Endothelial cell of umbilical vein (primary cell): Measurements from ENCODE around the gene CYP2A6. TPM values are rescaled to one million over a fixed set of nuclear protein-coding genes. Genes with fewer than 3 reads are reported as not detected.
"Not testable (repeated sequence)": the region's sequence is repeated elsewhere in the genome, so short reads cannot be mapped to it uniquely, and the experiment has no call there.

Experiments used
- BruUV-seq: library from RNA; stranded (reverse); fragments of 400-500 nt; replicated peaks from 2 replicates; lab custom pipeline; 2021; lab: Mats Ljungman, UMichigan
- CTCF ChIA-PET: fragments of 300-600, 350-600 bp; sonication (Branson Sonifier 250); formaldehyde crosslinking; loops from one replicate; lab custom pipeline; 2021; ENCODE audit warnings: antibody characterized with exemption, inconsistent platforms; lab: Charles Lee
- POLR2A ChIA-PET: fragments of 300-600, 350-600 bp; sonication (Branson Sonifier 250); formaldehyde crosslinking; loops from one replicate; lab custom pipeline; 2021; ENCODE audit warnings: antibody characterized with exemption, inconsistent platforms; lab: Charles Lee
- DNase-seq: peaks from one replicate; pipeline ENCODE4 v3.0.0-alpha.2; 2011; ENCODE audit warnings: low read depth, low spot score
- FAIRE-seq: peaks from 2 replicates; lab custom pipeline; 2011; peaks lifted over from hg19 to GRCh38; lab: Jason Lieb, UNC
- H2AFZ ChIP-seq: 2 replicates; pipeline ENCODE4 v1.6.0; 2012; ENCODE audit warnings: low read depth, low read length, control low read depth, inconsistent platforms
- H3K27ac ChIP-seq: 2 replicates; pipeline ENCODE4 v1.5.1; 2011; ENCODE audit warnings: low read depth, mild to moderate bottlenecking, control low read depth, low read length, moderate library complexity; ENCODE audit not compliant: insufficient read depth
- H3K27me3 ChIP-seq, 2 experiments: 2 replicates each; pipeline versions ENCODE4 v1.6.0 to v1.6.1; 2011; ENCODE audit warnings: low read length in 2 of 2, mixed read lengths in 1 of 2; ENCODE audit not compliant: control insufficient read depth in 2 of 2, insufficient read depth in 2 of 2
- H3K36me3 ChIP-seq, 2 experiments: 2 replicates in 1 of 2; 3 replicates in 1 of 2; pipeline ENCODE4 v1.5.1; 2011; ENCODE audit warnings: low read length in 2 of 2, mild to moderate bottlenecking in 1 of 2, moderate library complexity in 1 of 2; ENCODE audit not compliant: control insufficient read depth in 2 of 2, insufficient read depth in 2 of 2; ENCODE audit errors: extremely low read depth in 1 of 2
- H3K4me1 ChIP-seq: 3 replicates; pipeline ENCODE4 v1.5.1; 2011; ENCODE audit warnings: mild to moderate bottlenecking, low read length; ENCODE audit not compliant: control insufficient read depth, insufficient read depth; ENCODE audit errors: extremely low read depth
- H3K4me2 ChIP-seq: 2 replicates; pipeline ENCODE4 v1.6.1; 2011; ENCODE audit warnings: low read length, control low read depth, mixed read lengths; ENCODE audit not compliant: insufficient read depth
- H3K4me3 ChIP-seq, 3 experiments: fragments of 200-600 bp in 1 of 3; sonication (generic), shearing (Covaris generic) in 1 of 3; replicated peaks in 1 of 3; 2 replicates each; pipeline ENCODE4 v1.5.1; 2011 to 2016; ENCODE audit warnings: control low read depth in 3 of 3, low read length in 3 of 3, mild to moderate bottlenecking in 2 of 3, inconsistent platforms in 1 of 3, low read depth in 1 of 3, moderate library complexity in 1 of 3; ENCODE audit not compliant: insufficient read depth in 1 of 3
- H3K79me2 ChIP-seq: 2 replicates; pipeline ENCODE4 v1.6.0; 2012; ENCODE audit warnings: low read length, inconsistent platforms; ENCODE audit not compliant: control insufficient read depth, insufficient read depth
- H3K9ac ChIP-seq: replicated peaks from 2 replicates; pipeline ENCODE3; 2011; ENCODE audit warnings: low read length, control low read depth; ENCODE audit not compliant: insufficient read depth; ENCODE audit errors: extremely low read depth
- H3K9me1 ChIP-seq: replicated peaks from 3 replicates; pipeline ENCODE4 v1.6.0; 2011; ENCODE audit warnings: mild to moderate bottlenecking, low read length; ENCODE audit not compliant: control insufficient read depth, insufficient read depth; ENCODE audit errors: extremely low read depth
- H3K9me3 ChIP-seq: replicated peaks from 2 replicates; pipeline ENCODE4 v1.5.1; 2012; ENCODE audit warnings: low read length, inconsistent platforms; ENCODE audit not compliant: control insufficient read depth, insufficient read depth
- H4K20me1 ChIP-seq: replicated peaks from 2 replicates; pipeline ENCODE3; 2011; ENCODE audit warnings: mild to moderate bottlenecking, low read length; ENCODE audit not compliant: control insufficient read depth, insufficient read depth; ENCODE audit errors: extremely low read depth
- CTCF ChIP-seq, 2 donors: IDR thresholded peaks; 1 replicate in 1 of 2; 2 replicates in 1 of 2; pipeline ENCODE4 v1.5.1; 2011; ENCODE audit warnings: low read length in 2 of 2, mild to moderate bottlenecking in 2 of 2, moderate library complexity in 2 of 2, control low read depth in 1 of 2, inconsistent platforms in 1 of 2, low read depth in 1 of 2; ENCODE audit not compliant: insufficient read depth in 1 of 2; ENCODE audit errors: extremely low read depth in 1 of 2
- EZH2 ChIP-seq: IDR thresholded peaks from 2 replicates; pipeline ENCODE4 v1.6.1; 2012; ENCODE audit warnings: borderline replicate concordance, low read depth, mild to moderate bottlenecking, moderate library complexity, low read length, inconsistent platforms; ENCODE audit not compliant: severe bottlenecking
- FOS ChIP-seq: IDR thresholded peaks from 2 replicates; pipeline ENCODE4 v1.6.1; 2011; ENCODE audit warnings: mild to moderate bottlenecking, low read length, moderate library complexity, borderline replicate concordance; ENCODE audit not compliant: insufficient read depth
- GATA2 ChIP-seq: IDR thresholded peaks from 2 replicates; pipeline ENCODE4 v1.7.0; 2011; ENCODE audit warnings: low read depth, mild to moderate bottlenecking, moderate library complexity, mixed read lengths, low read length; ENCODE audit not compliant: insufficient read length, insufficient read depth
- JUN ChIP-seq: IDR thresholded peaks from 2 replicates; pipeline ENCODE4 v1.6.1; 2011; ENCODE audit warnings: borderline replicate concordance, low read depth; ENCODE audit not compliant: insufficient read length, insufficient read depth
- MAX ChIP-seq: IDR thresholded peaks from 2 replicates; pipeline ENCODE4 v1.6.1; 2011; ENCODE audit not compliant: insufficient read depth, insufficient read length
- MYC ChIP-seq: IDR thresholded peaks from one replicate; pipeline ENCODE4 v1.6.1; 2011; ENCODE audit warnings: mild to moderate bottlenecking, low read depth, low read length
- POLR2A ChIP-seq: IDR thresholded peaks from 2 replicates; pipeline ENCODE4 v1.6.1; 2012; ENCODE audit warnings: low read depth, mild to moderate bottlenecking, control low read depth, low read length
- POLR2AphosphoS5 ChIP-seq: IDR thresholded peaks from 2 replicates; pipeline ENCODE4 v1.6.1; 2012; ENCODE audit warnings: low read depth, mild to moderate bottlenecking, control low read depth, low read length, moderate library complexity; ENCODE audit not compliant: insufficient read depth
- dilution Hi-C: fragments of 300-500 bp; cut with MboI; formaldehyde crosslinking; loops from one replicate; pipeline ENCODE4 v1.15.0; 2019; ENCODE audit warnings: low sequenced_read_pairs; ENCODE audit not compliant: extremely low pct_ligation_motif_present
- intact Hi-C: fragments of 100-400 bp; cut with micrococcal nuclease; formaldehyde crosslinking; loops from one replicate; pipeline ENCODE4 v1.10.0; 2022
- polyA plus RNA-seq, 4 experiments: library from polyadenylated mRNA; depleted of rRNA in 3 of 4; stranded (reverse) in 3 of 4; unstranded in 1 of 4; fragments of >200 nt; gene quantifications; 2 replicates each; pipeline versions ENCODE4 v1.2.1 to v1.2.3, GENCODE V29; 2011 to 2012; ENCODE audit warnings: missing spikeins in 1 of 4
- total RNA-seq: library from RNA; stranded (reverse); gene quantifications from 2 replicates; pipeline ENCODE4 v1.2.3, GENCODE V29; 2021

CYP2A6 gene
- total and polyA plus RNA-seq, 2 donors (not counting 3 experiments of a cell fraction or from before 2014, with no cell fraction given) = not detected

- H3K4me1 ChIP-seq, H3K9me1 ChIP-seq, H3K36me3 ChIP-seq, H2AFZ ChIP-seq, H4K20me1 ChIP-seq, H3K79me2 ChIP-seq, H3K27me3 ChIP-seq, FAIRE-seq, H3K27ac ChIP-seq, BruUV-seq, dilution Hi-C loops, H3K4me3 ChIP-seq, DNase-seq, intact Hi-C loops, CTCF ChIA-PET, H3K9me3 ChIP-seq, H3K4me2 ChIP-seq, POLR2A ChIA-PET, H3K9ac ChIP-seq: not testable (repeated sequence)
These were observed 19.5 kb downstream of the CYP2A6 start for GRCh38 chr19:40830741-40831140.

- FAIRE-seq = no peak
- intact Hi-C loops = no loop called here
- peaks cover 0 to 7% of the 10 kb centered on the region in 2 experiments for H3K36me3 ChIP-seq
These were observed 21.0 kb downstream of the CYP2A6 start for GRCh38 chr19:40829205-40829604.

More at GRCh38 chr19:40829205-40829604, 21.0 kb downstream of the CYP2A6 start:
- no peak overlapping the region for H3K4me2 ChIP-seq
- no peak for TF ChIP-seq POLR2A
- no peak for TF ChIP-seq FOS
- no peak for TF ChIP-seq JUN
- no peak for TF ChIP-seq MAX
- TF ChIP-seq EZH2 = no peak
- no peak for TF ChIP-seq MYC
- TF ChIP-seq POLR2AphosphoS5 = no peak
- no peak for TF ChIP-seq CTCF (IDR thresholded peaks at IDR 0.05; ENCODE audit: extremely low read depth in 1 of 2, insufficient read depth in 1 of 2, low read depth in 1 of 2, low read length in 2 of 2)
- no peak for TF ChIP-seq GATA2
- no peak overlapping the region for H3K27ac ChIP-seq
- BruUV-seq = no TSS peak
- no peaks in the 10 kb centered on the region for H3K9me3 ChIP-seq
- no peak overlapping the region for H3K4me3 ChIP-seq
- DNase-seq = no peak
- H3K4me1 ChIP-seq = no peaks in the 10 kb centered on the region
- H3K9me1 ChIP-seq = no peaks in the 10 kb centered on the region
- POLR2A ChIA-PET = no interaction called here
- CTCF ChIA-PET = interaction anchor here (1.1 to 1.2 kb wide), 2 partner anchors 10 to 23 kb away, joined by 3 read pairs; no protein-coding TSS in a partner anchor
- no peaks in the 10 kb centered on the region for H3K79me2 ChIP-seq
- H3K9ac ChIP-seq = no peak overlapping the region
- H2AFZ ChIP-seq = no peak overlapping the region
- H4K20me1 ChIP-seq = no peaks in the 10 kb centered on the region
- dilution Hi-C loops = no loop called here
- H3K27me3 ChIP-seq = no peaks in the 10 kb centered on the region
